GM12892 (cell line): Measurements from ENCODE around the gene CD93.

Experiments used
- POLR2A ChIP-seq: IDR thresholded peaks from 2 replicates; pipeline ENCODE4 v1.6.1; 2011; ENCODE audit warnings: low read depth, low read length, control low read depth
- POLR2AphosphoS5 ChIP-seq: IDR thresholded peaks from 2 replicates; pipeline ENCODE4 v1.6.1; 2011; ENCODE audit warnings: low read depth, low read length, control low read depth

DNA sequence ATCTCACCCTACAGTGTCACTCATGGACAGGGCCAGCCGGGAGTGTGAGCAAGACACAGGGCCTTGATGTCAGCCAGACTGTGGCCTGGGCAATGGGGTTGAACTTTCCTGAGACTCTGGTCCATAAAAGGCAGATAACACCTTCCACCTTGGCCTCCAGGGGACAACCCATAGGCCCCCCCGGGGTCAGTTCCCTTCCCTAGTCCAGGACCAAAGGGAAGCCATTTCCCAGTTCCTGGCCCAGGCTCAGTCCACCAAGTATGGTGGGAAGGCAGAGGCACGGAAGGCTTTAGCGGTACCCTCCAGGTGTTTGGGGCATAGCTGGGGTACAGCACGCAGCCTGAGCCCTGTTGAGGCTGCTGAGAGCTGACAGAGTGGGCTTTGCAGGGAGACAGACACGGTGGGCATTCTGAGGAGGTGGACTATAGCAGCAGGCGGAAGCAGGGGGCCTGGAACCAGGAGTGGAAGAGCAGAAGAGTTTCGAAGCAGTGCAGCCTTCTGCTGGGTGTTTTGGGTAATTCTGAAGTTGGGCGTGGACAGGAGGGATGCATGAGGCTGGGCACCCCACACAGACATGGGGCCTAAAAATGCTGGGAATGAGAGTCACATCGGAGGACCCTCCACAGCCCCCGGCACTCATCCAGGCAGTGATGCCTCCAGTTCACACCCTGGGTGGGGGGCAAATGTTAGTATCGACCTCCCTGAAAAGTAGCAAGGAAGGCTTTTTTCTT, 43.9 kb upstream of the CD93 start:
- TF ChIP-seq POLR2A (no peak), POLR2AphosphoS5 (no peak)
